Measurements from ENCODE around the gene BCL3.
A peak's percentile ranks its signal among the peaks of the same experiment; 100 is the strongest.
"Not testable (repeated sequence)": the region's sequence is repeated elsewhere in the genome, so short reads cannot be mapped to it uniquely, and the experiment has no call there.

Gene BCL3

DNA sequence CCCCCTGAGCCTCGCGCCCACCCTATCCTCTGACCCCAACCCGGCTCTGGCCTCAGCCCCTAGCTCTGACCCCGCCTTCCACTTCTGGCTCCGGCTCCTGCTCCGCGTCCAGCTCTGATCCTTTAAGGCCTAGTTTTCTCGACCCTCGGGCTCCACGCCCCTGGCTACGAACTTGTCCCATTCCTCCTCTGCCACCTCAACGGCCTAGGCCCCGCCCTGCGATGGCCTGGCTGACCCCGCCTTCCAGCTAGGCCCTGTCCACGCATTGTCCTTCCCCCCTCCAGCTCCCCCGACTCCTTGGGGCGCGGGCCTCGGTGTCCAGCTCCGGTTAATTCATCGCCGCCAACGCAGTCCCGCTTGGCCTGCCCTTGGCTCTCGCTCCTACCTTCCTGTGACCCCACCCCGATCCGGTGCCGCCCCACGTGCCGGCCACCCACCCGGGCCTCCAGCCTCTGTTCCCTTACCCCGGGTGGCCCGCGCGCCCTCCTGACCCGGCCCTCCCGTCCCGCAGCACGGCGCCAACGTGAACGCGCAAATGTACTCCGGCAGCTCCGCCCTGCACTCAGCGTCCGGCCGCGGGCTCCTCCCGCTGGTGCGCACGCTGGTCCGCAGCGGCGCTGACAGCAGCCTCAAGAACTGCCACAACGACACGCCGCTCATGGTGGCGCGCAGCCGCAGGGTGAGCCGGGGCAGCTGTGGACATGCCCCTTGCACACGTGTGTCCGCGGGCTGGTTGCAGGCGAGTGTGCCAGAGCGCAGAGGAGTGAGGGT is 9.4 kb downstream of the BCL3 start:
- no peak for DNase-seq (ENCODE audit: low read depth in 2 of 2)

DNA sequence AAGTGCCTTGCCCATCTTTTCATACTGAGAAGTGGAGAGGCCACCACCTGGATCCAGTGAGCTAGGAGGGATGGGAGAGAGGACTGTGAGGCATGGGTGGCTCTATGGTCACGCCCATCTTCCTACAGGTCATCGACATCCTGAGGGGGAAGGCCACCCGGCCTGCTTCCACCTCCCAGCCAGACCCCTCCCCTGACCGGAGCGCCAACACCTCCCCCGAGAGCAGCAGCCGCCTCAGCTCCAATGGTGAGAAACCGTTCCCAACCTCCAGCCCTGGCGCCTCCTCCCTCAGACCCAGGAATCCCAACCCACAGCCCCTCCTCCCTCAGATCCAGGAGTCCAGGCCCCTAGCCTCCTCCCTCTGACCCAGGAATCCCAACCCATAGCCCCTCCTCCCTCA is 10.1 kb downstream of the BCL3 start:
- no peak for DNase-seq (ENCODE audit: low read depth in 2 of 2)

DNA sequence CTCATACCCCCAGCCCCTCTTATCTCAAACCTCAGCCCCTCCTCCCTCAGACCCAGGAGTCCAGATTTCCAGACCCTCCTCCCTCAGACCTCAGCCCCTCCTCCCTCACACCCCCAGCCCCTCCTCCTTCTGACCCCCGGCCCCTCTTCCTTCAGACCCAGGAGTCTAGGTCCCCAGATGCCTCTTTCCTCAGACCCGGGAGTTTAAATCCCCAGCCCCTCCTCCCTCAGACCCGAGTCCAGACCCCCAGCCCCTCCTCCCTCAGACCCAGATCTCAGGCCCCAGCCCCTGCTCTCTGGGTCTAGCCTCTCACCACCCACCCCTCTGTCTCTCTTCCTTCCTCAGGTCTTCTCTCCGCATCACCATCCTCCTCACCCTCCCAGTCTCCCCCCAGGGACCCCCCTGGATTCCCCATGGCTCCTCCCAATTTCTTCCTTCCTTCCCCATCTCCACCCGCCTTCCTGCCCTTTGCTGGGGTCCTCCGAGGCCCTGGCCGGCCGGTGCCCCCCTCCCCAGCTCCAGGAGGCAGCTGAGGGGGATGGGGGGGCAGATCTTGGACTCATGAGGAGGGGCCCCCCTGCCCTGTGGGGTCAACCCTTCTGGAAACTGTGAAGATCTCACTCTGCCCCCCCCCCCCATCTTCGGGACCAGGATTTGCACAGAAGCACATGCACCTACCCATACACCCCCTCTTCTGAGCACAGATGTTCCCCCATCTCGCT is 10.7 kb downstream of the BCL3 start:
- DNase-seq (ENCODE audit: low read depth in 2 of 2), result no peak

DNA sequence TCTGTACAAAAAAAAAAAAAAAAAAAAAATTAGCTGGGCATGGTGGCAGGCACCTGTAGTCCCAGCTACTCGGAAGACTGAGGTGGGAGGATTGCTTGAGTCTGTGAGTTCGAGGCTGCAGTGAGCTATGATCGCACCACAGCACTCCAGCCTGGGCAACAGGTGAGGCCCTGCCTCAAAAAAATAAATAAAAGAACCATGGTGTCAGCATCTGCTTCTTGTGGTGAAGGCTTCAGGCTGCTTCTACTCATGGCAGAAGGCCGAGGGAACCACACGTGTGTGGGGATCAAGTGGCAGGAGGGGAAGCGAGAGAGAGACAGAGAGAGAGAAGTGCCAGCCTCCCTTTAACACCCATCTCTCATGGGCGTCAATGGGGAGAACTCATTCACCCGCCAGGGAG is 13.5 kb downstream of the BCL3 start:
- DNase-seq (ENCODE audit: low read depth in 2 of 2), result no peak

DNA sequence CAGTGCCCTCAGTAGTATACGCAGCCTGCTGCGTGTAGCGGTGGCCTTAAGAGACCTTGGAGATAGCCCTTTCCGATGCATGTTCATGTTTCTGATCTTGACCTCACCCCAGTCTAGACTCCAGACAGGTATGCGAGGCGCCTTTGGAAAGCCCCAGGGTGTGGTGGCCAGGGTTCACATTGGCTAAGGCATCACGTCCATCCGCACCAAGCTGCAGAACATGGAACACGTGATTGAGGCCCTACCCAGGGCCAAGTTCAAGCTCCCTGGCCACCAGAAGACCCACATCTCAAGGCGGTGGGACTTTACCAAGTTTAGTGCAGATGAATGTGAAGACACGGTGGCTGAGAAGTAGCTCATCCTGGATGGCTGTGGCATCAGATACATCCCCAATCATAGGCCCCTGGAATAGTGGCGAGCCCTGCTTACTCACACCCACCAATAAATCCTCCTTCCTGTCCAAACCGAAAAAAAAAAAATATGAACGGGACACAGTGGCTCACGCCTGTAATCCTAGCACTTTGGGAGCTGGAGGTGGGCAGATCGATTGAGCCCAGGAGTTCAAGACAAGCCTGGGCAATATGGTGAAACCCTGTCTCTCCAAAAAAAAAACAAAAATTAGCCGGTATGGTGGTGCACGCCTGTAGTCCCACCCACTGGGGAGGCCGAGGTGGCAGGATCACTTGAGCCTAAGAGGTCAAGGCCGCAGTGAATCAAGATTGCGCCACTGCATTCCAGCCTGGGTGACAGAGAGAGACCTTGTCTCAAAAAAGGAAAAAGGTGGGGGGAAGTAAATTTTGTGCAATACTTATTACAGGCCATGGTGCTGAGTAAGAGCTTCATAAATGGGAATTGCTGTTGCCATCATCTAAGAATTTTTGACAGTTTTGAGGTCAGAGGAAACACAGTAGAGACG is 16.8 kb downstream of the BCL3 start:
- no peak for DNase-seq (ENCODE audit: low read depth in 2 of 2)

DNA sequence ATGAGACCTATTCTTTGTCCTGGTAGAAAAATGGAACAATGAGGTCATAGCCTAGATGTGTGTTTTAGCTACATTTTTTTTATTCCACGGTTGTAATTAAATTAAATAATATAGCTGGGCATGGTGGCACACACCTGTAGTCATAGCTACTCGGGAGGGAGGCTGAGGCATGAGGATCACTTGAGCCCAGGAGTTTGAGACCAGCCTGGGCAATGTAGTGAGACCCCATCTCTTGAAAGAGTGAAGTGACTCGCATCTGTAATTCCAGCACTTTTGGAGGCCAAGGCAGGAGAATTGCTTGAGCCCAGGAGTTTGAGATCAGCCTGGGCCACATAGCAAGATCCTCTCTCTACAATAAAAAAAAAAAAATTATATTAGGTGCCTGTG is 17.4 kb downstream of the BCL3 start:
- DNase-seq (ENCODE audit: low read depth in 2 of 2), result no peak

DNA sequence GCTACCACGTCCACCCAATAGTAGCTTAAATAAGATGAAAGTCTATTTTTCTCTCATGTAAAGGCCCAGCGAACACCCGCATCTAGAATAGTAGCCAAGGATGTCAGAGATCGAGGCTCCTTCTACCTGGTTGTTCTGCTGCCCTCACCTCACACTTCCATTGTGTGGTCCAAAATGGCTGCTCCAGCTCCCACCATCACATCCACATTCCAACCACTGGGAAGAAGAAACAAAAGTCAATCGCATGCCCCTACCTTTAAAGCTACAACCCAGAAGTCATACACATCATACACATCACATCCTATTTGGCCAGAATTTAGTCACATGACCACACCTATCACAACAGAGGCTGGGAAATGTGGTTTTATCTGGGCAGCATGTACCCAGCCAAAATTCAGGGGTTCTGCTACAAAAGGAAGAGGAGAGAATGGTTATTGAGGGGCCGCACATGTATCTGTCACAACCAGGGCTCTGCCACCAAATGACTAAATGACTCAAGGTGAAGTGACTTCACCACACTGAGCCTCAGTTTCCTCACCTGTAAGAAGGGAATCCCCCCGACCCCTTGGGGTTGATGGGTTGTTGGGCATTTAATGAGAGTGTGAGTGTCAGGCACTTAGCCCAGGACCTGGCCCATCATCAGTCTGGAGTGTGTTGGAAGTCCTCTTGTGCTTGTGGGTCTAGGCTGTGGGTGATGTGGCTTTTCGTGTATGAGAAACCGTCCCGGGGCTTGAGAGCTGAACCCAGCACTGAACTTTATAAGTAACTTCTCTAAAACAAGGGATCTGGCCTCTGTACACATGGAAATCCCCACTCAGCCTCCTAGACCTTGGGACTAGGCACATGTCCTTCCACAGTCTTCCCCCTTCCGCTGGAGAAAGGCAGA is 19.0 kb downstream of the BCL3 start:
- no peak for DNase-seq (ENCODE audit: low read depth in 2 of 2)

DNA sequence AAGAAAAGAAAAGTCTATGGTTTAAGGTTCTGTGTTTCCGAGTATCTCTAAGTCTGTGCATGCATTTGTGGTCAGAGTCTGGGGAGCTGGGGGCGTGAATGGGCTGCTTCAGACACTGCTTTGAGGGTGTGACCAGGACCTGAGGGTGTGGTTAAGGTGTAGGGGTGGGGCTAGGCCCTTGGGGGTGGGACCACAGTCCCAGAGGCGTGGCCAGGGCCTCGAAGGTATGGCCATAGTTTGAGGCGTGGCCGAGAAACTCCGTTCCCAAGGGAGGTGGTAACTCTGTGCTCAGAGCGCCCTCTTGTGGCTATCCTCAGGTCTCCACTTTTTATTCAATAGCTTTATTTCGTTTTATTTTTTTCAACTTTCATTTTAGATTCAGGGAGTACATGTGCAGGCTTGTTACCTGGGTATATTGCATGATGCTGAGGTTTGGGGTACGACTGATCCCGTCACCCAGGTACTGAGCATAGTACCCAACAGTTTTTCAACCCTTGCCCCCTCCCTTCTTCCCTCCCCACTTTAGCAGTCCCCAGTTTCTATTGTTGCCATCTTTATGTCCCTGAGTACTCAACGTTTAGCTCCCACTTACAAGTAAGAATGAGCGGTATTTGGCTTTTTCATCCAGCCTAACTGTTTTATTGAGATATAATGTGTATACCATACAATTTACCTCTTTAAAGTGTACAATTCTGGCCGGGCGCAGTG is 22.2 kb downstream of the BCL3 start:
- peak; percentile 95 to 97 for DNase-seq (ENCODE audit: low read depth in 2 of 2)

DNA sequence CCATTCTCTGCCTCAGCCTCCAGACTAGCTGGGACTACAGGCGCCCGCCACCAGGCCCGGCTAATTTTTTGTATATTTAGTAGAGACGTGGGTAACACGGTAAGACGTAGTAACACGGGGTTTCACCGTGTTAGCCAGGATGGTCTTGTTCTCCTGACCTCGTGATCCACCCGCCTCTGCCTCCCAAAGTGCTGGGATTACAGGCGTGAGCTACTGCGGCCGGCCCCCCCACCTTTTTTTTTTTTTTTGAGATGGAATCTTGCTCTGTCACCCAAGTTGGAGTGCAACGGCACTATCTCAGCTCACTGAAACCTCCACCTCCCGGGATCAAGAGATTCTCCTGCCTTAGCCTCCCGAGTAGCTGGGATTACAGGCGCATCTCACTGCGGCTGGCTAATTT is 23.6 kb downstream of the BCL3 start:
- DNase-seq (ENCODE audit: low read depth in 2 of 2), result not testable (repeated sequence)

DNA sequence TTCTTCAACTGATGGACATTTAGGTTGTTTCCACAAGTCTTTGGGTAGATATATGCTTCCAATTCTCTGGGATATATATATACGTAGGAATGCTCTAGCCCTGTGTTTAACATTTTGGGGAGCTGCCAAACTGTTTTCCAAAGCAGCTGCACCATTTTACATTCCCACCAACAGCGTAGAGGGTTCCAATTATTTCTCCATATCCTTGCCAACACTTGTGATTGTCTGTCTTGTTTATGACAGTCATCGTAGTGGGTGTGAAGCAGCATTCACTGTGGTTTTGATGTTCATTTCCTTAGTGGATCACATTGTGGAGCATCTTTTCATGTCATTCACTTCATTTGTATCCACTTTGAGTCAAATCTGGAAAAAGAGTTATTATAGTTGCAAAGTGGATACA is 24.5 kb downstream of the BCL3 start:
- no peak for DNase-seq (ENCODE audit: low read depth in 2 of 2)

DNA sequence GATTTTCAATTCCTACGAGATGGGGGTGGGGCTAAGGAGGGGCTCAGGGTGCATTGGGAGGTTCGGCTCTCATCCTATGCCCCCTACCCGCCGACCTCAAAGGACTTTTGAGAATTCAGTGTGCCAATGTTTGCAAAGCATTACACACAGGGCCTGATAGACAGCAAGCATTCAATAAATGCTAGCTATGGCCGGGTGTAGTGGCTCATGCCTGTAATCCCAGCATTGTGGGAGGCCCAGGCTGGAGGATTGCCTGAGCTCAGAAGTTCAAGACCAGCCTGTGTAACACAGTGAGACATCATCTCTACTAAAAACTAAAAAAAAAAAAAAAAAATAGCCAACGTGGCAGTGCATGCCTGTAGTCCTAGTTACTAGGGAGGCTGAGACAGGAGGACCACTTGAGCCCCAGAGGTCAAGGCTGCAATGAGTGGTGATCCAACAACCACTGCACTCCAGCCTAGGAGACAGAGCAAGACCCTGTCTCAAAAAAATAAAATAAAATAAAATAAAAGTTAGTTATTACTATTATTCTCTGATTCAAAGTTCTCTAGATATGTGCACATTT is 27.2 kb downstream of the BCL3 start:
- no peak for DNase-seq (ENCODE audit: low read depth in 2 of 2)

DNA sequence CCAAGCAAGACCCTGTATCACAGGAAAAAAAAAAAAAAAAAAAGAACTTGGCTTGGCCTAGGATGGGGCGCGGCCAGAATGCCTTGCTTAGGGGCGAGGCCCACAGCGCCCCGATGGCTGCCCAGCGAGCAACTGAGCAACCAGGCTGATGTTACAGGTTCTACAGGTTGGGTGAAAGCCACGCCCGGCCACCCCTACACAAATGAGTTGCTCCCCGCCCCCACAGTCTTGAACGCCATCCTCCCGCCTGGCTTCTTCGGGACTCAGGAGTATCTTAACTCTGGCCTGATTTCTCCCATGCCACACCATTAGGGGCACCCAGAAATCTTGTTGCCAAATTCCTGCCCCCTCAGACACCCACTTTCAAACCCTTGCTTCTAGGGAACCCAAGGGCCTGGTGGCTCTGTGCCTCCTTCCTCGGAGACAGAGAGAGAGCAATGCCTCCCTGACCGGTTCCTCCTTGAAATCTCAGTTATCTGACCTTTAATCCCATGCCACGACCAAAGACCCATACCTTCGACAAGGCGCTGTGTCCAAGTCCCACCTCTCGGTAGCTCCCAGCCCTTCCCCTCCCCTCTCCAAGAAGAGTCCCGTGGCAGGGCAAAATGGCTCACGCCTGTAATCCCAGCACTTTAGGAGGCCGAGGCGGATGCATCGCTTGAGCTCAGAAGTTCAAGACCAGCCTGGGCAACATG is 28.0 kb downstream of the BCL3 start:
- DNase-seq (ENCODE audit: low read depth in 2 of 2), result no peak

DNA sequence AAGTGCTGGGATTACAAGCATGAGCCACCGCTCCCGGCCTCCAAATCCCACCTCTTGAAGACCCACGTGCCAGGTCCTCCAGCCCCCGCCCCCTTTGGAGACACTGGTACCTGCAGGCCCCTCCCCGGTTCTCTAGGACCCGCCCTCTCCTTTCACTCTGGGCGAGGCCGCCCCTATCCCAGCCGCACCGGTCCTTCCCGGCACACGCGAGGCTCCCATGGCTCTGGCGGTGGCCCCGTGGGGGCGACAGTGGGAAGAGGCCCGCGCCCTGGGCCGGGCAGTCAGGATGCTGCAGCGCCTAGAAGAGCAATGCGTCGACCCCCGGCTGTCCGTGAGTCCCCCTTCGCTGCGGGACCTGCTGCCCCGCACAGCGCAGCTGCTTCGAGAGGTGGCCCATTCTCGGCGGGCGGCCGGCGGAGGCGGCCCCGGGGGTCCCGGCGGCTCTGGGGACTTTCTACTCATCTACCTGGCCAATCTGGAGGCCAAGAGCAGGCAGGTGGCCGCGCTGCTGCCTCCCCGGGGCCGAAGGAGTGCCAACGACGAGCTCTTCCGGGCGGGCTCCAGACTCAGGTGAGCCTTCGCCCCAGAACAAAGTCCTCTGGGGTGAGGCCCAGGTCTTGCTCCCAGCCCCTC is 29.3 kb downstream of the BCL3 start, which contains the start of gene CBLC:
CBLC (plus strand) TSS at position 176 of the 633 bp plus-strand sequence; CDS start at position 218, 42 bp downstream.
- no peak for DNase-seq (ENCODE audit: low read depth in 2 of 2)

DNA sequence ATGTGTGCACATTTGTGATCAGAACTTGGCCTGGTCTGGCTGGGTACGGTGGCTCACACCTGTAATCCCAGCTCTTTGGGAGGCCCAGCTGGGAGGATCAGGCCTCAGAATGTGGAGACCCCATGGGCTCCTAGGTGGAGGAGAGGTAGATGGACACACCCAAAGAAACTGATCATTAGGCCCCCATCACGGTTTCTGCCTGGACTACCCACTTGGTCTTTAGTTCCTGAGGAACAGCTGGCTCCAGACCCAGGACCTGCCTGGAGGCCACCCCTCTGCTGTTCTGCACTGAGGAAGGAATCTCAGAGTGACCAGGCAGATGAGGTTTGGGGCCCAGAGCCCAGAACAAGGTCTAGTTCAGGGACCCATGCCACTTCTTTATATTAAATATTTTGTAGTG is 30.6 kb downstream of the BCL3 start:
- no peak for DNase-seq (ENCODE audit: low read depth in 2 of 2)

DNA sequence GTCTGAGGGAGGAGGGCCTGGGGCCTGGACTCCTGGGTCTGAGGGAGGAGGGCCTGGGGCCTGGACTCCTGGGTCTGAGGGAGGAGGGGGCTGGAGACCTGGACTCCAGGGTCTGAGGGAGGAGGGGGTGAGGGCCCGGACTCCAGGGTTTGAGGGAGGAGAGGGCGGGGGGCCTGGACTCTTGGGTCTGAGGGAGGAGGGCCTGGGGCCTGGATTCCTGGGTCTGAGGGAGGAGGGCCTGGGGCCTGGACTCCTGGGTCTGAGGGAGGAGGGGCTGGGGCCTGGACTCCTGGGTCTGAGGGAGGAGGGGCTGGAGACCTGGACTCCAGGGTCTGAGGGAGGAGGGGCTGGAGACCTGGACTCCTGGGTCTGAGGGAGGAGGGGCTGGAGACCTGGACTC is 33.2 kb downstream of the BCL3 start:
- not testable (repeated sequence) for DNase-seq (ENCODE audit: low read depth in 2 of 2)

DNA sequence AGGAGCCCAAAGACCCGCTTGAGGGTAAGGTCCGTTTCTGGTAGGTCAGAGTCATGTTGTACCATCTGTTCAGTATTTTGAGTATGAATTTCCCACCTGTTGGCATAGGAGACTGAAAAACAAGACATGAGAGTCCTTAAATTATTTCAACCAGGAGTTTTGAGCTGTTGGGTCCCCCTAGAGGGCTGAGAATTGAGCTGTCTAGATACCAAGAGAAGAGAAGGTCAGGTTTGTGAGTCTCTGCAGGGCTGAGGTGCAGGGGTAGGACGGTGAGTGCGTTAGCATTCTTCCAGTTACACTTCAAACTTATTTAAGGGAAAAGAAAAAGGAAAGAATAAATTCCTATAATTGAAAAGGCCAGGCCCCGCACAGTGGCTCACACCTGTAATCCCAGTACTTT is 34.2 kb downstream of the BCL3 start:
- DNase-seq (ENCODE audit: low read depth in 2 of 2), result no peak

DNA sequence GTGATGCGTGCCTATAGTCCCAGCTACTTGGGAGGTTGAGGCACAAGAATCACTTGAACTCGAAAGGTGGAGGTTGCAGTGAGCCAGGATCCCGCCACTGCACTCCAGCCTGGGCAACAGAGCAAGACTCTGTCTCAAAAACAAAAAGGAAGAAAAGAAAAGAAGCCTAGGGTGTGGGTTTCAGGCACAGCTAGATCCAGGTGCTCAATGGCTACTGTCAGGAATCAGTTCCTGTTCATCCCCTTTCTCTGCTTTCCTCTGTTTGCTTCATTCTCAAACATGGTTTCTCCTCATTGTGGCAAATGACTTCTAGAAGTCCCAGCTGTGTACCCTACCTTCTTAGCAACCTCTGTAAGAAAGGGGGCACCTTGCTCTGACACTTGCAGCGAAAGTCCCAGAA is 35.0 kb downstream of the BCL3 start:
- no peak for DNase-seq (ENCODE audit: low read depth in 2 of 2)

DNA sequence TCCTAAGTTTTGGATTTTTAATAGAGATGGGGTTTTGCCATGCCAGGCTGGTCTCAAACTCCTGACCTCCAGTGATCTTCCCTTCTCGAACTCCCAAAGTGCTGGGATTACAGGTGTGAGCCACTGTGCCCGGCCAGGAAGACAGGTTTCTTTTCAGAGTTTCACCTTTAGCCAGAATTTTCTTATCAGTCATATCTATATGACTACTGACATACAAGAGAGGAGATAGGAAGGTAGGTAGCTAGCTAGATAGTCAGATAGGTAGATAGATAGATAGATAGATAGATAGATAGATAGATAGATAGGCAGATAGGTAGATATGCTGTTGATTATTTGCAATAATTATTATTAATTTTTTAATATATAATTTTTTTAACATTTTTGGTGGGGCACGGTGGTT is 36.8 kb downstream of the BCL3 start:
- no peak for DNase-seq (ENCODE audit: low read depth in 2 of 2)

DNA sequence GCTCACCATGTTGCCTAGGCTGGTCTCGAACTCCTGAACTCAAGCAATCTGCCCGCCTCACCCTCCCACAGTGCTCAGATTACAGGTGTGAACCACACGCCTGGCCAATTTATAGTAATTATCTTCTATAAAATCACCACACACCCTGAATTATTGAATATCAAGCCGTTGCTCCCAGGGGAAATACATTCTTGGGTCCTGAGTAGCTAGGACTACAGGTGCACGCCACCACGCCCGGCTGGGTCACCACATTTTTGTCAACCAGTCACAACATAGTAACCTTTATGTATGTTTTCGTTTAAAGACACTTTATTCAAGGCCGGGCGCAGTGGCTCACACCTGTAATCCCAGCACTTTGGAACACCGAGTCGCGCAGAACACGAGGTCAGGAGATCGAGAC is 37.5 kb downstream of the BCL3 start:
- no peak for DNase-seq (ENCODE audit: low read depth in 2 of 2)
